ENCODE results near the gene DGAT2. TPM values are rescaled to one million over a fixed set of nuclear protein-coding genes. Genes with fewer than 3 reads are reported as not detected.
A peak's percentile ranks its signal among the peaks of the same experiment; 100 is the strongest.
"Not testable (repeated sequence)": the region's sequence is repeated elsewhere in the genome, so short reads cannot be mapped to it uniquely, and the experiment has no call there.

DGAT2 gene, protein sequence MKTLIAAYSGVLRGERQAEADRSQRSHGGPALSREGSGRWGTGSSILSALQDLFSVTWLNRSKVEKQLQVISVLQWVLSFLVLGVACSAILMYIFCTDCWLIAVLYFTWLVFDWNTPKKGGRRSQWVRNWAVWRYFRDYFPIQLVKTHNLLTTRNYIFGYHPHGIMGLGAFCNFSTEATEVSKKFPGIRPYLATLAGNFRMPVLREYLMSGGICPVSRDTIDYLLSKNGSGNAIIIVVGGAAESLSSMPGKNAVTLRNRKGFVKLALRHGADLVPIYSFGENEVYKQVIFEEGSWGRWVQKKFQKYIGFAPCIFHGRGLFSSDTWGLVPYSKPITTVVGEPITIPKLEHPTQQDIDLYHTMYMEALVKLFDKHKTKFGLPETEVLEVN
- 79.3 TPM for total RNA-seq

DNA sequence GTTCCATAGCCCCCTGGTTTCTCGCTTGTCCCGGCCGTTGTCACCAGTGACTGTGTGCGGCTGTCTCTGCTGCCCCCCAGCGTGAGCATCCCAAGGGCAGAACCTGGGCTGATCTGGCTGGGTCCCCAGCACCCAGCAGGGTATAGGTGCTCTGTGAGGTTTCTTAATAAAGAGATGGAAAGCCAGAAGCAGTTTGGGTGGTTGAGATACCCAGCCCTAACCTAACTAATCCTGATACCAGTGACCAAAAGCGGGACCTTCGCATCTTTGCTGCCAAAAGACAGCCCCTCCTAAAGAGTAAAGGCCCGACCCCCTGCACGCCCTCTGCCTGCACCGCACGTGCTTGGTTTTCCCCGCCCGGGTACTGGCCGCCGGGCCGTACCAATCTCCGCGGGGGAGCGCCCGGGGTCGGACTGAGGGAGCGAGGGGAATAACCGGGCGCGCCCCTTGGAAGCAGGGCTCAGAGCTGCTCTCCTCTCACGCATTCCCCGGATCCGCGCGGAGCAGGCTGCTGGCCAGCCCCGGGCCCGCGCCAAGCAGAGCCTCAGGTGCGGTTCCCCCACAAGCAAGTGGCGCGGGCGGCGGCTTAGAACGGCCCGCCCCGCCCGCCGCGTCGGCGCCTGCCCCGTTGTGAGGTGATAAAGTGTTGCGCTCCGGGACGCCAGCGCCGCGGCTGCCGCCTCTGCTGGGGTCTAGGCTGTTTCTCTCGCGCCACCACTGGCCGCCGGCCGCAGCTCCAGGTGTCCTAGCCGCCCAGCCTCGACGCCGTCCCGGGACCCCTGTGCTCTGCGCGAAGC is at the start of gene DGAT2:
TSS of gene DGAT2 (plus strand) at position 667 of the 797 bp plus-strand sequence. CDS start 214 bp downstream, outside the sequence.
- DNase-seq = peak; percentile 4

DNA sequence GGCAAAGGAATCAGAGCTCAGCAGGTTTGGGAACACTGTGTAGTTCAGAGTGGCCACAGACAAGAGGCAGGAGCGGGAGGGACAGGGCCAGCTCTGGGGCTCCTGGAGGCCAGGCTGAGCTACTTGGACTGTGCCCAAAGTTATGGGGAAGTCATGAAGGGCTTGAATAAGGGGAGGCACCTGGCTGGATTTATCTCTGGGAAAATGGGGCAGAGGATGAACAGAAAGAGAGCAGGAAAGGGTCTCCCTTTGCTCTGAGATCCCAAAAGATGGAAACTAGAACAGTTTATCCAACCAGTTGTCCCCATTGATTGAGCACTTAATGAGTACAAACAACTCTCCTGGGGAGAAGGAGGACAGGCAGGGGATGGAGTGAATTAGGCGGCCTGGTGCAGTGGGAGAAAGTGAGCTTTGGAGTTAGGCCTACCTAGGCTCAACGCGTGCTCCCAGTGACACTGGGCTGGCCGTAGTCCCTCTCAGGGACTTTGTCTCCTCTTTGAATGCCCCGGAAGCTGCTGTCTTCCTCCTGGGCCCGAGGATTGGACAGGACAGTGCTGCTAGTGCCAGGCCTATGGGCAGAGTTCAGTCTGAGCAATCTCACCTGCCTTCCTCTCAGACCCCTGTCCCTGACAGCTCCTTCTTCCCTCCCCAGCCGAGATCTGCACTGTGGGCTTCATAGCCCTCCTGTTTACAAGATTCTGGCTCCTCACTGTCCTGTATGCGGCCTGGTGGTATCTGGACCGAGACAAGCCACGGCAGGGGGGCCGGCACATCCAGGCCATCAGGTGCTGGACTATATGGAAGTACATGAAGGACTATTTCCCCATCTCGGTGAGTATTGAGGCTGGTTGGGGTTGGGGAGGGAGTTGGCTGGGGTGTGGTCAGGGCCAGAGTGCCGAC is 49.0 kb upstream of the DGAT2 start:
- no peak for DNase-seq

DNA sequence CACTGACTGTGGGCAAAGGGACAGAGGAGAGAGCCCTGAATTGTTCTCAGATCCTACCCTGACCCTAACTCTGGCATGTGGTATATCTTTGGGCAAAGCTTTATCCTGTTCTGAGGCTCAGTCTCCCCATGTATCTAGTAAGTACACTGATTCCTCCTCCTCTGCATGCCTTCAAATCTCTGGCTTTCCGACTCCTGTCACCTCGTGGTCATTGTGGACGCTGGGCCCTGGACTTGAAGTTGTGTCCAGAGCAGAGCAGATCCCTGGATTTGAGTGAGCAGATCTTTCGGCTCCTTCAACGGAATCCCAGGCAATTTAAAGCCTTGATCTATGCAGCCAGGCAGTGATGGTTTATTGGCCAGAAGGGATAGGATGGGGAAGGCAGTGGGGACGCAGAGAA is 47.9 kb upstream of the DGAT2 start:
- DNase-seq = no peak

DNA sequence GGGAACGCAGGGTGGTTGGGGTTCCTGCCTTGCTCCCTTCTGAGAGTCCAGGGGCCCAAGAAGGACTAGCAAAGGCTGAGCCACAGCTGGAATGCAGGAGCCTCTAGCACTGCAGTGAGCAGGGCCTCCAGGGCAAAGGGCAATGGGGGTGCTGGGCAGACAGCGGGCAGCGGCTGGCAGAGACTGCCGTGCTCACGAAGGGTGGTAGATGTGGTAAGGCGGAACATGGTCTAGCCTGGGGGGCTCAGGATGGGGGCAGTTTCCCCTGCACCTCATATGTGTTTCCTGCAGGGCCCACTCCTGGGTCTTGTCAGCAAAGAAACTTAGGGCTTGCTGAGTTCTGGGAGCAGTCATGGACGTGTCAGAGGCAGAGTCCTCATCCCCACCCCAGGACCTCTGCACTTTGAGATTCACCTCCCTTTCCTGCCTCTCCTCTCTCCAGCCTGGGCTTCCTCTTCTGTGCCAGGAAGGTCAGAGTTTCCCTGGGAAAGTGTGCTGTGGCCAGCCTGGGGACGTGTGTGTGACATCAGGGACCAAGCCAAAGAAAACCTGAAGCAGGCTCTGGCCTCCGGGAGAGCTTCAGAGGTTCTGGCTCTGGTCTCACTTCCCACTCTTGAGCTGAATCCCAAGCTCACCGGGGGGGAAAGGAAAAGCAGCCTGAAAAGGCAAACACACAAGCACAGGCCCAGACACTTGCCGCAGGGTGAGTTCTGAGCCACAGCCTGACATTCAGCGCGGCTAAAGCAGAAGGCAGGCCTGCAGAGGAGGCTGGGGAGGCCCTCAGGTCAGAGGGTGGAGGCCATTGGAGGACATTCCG is 46.5 kb upstream of the DGAT2 start:
- no peak for DNase-seq

DNA sequence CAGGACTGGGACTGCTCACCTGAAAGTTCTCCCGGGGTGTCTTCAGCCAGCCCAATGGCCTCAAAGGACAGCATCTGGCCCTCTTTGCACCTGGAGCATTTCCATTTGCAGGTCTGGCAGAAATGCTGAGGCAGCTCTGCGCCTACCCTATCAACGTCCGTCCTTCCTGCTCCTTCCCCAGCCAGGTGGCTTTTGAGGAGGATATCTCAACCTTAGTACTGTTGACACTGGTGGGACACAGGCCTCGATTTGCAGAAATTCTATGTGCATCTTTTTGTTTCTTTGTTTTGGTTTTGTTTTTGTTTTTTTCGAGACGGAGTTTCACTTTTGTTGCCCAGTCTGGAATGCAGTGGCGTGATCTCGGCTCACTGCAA is 45.9 kb upstream of the DGAT2 start:
- no peak for DNase-seq

DNA sequence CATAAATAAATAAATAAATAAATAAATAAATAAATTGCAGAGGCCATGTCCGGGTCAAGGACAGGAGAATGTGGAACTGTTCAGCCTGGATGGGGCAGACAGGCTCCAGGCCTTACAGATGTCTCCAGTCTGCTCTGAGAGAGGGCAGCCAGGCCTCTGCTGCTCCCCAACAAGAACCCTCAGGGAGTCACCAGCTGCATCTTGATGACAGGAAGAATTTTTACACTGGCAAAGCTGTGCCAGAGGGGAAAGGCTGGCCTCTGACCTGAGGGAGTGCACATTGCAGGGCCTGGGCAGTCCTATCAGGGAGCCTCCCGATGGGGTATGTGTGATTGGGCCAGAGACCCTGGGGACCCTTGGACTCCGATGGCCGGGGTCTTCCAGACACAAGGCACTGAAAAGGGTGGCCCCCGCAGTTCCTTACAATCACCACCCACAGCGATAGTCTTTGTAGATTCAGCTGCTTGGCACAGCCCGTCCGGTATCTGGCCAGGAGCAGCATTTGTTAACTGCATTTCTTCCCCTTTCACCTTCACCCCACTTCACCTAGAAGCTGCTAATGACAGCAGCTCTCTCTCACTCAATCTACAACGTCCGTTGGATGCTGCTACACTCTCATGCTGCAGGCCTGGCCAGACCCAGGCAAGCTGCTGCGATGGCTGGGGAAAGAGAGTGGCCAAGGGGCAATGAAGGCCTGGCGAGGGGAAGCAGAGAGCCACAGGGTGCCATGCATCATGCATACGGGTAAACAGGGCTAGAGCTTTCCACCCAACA is 42.8 kb upstream of the DGAT2 start:
- DNase-seq = no peak

DNA sequence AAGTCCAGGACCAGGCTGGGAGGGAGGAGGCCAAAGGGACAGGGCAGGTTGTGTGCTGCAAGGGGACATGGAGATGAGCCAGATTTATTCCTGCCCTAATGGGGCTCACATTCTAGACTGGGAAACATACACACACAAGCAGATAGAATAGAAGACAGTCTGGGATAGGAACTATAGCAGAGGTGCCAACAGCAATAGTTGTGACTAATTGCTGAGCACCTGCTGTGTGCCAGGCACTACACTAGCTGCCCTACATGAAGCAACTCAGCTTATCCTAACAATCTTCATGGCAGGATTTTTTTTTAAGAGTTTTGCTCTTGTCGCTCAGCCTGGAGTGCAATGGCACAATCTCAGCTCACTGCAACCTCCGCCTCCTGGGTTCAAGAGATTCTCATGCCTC is 39.6 kb upstream of the DGAT2 start:
- DNase-seq = no peak

DNA sequence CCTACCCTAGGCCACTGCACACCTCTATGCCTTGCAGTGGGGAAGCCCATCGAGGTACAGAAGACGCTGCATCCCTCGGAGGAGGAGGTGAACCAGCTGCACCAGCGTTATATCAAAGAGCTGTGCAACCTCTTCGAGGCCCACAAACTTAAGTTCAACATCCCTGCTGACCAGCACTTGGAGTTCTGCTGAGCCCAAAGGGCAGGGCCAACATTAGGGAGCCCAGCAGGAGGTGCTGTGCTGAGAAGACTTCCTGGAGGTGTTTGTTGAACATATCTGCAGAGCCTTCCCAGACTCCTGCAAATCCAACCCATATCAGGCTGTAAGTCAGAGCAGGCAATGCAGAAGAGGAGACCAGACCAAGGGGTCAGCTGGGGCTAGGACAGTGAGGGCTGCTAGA is 37.5 kb upstream of the DGAT2 start:
- DNase-seq = no peak

DNA sequence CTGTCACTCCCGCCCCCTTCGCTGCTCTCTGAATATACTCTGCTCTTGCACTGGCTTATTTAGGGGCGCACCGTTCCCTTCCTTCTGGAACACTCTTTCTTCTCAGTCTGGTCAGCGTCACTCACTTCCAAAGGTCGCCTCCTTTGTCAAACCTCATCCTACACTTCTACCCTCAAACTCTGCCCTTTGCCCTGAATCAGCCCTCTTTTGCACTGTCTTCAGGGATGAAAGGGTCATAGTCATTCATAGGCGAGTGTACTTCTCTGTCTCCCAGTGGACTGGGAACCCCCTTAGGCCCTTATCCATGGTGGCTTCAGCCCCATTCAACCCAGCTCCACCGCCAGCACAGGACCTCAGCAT is 35.5 kb upstream of the DGAT2 start:
- no peak for DNase-seq

DNA sequence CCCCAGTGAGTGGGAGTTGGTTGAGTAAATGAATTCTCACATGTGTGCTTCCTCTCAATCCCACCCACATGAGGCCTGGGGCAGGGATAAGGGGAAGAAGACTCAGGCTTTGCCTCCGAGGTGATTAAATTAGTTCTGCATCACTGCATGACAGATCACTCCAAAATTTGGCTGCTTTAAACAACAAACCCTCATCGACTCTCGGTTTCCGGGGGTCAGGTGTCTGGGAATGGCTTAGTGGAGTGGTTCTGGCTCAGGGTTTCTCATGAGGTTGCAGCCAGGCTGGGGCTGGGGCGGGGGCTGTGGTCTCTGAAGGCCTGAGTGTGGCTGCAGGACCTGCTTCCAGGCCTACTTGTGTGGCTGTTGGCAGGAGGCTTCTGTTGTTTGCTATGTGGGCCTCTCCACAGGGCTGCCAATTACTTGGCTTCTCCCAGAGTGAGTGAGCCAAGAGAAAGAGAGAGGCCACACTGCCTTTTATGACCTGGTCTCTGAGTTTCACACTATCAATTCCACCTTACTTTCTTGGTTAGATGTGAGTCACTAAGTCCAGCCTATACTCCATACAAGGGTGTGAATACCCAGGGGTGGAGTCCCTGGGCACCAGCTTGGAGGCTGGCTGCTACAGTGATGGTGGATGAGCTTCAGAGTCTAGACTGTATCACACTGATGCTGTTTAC is 35.0 kb upstream of the DGAT2 start:
- no peak for DNase-seq

DNA sequence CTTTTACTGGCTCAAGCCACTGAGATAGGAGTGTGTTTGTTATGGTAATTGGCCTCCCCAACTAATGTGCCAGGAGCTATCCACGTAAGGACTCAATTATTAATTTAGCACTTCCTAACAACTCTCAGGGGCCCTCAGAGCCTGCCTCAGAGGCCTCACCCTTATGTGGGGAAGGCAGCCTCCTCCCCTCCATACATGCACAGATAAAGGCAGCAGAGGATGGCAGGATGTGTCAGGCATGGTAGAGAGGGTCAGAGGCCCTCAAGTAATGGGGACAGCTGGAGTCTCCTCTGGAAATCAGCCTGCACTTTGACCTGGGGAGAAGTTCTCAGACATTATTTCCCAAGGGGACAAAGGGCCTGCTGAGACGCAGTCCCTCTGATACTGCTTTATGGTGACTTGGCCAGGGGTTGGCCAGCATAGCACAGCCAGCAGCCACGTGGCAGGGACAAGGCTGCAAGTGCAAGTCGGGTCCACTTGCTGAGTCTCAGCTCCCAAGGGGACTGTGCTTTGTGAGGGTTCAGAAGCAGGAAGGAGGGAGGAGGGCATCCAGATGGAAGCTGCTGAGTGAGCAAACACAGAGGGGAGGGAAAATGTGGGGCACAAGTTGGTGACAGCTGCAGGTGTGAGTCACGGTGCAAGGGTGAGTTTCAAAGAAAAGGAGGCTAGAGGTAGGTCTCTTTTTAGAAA is 33.9 kb upstream of the DGAT2 start:
- no peak for DNase-seq

DNA sequence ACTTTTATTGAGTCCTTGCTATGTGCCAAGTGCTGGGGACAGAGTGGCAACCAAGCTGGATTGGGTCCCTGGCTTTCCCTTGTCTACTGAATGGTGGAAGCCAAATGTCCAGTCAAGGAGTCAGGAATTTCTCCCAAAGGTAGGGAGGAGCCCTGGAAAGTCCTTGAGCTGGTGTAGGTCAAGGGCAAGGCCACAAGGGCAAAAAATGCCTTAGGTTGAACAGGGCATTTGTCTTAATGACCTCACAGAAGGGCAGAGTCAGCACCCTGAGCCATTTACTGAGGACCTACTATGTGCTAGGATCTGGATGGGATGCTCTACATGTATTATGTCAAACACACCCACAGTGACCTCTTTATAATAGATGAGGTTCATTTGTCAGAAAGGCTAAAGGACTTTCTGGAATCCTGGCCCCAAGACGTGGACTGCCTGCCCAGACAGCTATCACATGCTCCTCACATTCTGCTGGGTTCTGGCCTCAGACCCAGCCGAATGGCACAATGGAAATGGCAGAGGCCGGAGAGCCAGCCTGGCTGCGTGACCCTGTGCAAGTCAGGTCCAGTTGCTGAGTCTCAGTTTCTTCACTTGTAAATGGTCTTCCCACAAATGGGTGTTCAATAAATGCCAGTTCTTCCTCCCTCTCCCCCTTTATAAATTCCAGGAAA is 33.3 kb upstream of the DGAT2 start:
- no peak for DNase-seq

DNA sequence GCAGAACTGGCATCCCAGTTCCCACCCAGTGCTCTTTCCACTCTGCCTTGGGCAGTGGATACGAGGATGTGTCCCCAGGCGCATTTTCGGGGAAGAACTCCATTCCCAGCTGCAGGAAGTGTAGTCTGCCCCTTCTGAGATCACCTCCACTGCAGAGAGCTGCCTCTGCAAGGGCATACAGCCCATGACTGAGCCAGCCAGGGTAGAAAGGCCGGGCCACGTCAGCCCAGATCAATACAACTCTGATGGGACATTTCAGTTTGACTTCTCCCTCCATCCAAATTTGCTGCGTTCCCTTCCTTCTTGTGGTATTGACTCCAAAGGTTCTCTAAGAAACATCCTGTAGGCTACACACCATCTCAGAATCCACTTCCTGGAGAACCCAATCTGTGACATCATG is 31.3 kb upstream of the DGAT2 start:
- DNase-seq = no peak

DNA sequence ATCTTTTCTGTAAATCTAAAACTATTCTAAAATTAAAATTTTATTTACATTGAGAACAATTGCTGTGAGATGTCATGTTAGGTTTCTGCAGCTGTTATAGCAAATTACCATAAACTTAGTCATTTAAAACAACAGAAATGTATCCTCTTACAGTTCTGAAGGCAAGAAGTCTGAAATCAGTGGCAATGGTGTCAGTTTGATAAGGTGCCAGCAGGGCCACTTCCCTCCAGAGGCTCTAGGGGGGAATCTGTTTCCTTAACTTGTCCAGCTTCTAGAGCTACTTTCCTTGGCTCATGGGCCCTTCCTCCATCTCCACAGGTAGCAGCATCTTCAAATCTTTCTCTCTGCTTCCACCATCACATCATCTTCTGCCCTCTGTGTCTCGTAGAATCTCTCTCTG is 27.9 kb upstream of the DGAT2 start:
- DNase-seq = no peak

DNA sequence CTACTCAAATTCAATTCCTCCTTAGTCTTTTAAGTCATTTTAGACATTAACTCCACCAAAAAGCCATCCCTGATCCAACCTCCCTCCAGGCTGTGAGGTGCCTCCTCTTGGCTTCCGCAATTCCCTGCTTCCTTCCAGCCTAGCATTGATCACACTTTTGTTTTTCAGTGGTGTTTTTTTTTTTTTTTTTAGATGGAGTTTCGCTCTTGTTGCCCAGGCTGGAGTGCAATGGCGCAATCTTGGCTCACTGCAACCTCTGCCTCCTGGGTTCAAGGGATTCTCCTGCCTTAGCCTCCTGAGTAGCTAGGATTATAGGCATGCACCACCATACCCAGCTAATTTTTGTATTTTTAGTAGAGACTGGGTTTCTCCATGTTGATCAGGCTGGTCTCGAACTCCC is 25.4 kb upstream of the DGAT2 start:
- not testable (repeated sequence) for DNase-seq

DNA sequence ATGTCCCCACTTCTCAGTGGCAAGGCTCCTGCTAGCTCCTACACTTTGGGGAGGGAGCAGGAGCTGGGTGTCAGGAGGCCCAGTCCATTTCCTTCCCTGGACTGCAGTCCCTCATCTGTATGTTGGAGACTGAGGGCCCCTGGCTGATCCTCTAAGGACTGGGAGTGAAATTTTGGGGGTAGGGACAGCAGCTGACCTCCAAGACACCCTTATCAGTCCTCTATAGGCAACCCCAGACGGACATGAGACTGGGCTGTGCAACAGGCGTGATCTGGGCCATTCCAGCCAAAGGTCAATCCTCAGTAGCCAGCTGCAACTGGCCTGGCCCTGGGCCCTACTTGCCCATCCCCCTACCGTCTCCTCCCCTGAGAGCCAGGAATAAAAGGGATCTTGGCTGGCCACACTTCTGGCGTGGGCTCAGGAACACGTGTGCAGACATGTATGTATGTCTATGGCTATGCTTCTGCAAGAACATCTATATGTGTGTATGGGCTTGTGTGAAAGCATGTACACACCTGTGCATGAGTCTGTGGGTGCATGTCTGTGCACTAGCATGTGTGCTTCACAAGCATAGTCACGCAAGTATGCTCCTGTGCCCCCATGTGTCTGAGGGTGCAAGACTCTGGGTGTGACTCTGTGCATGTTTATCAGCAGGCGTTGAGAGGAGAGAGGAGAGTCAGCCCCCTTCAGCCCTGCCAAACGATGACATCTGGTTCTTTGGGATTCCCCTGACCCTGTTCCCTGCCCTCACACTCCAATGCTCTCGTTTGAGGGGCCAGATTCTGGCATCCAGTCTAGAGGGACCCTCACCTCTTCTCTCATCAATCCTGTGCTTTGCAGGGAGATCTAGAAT is 24.6 kb upstream of the DGAT2 start:
- DNase-seq = no peak

DNA sequence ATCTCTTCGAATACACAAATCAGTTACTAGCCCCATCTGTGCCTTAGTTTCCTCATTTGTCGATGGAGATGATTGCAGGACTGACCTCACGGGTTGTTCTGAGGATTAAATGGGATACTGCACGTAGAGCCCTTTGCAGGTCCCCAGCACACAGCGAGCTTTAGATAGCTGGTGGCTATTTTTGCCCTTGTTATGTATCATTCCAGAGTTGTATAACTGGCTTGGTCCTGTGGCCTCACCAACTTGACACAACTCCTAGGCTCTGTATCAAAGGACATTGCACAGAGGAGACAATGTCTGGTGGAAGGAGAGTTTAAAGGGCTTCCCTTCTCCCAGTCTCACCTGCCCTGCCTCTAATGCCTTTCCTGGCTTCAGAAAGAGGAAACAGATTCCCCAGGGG is 22.8 kb upstream of the DGAT2 start:
- no peak for DNase-seq

DNA sequence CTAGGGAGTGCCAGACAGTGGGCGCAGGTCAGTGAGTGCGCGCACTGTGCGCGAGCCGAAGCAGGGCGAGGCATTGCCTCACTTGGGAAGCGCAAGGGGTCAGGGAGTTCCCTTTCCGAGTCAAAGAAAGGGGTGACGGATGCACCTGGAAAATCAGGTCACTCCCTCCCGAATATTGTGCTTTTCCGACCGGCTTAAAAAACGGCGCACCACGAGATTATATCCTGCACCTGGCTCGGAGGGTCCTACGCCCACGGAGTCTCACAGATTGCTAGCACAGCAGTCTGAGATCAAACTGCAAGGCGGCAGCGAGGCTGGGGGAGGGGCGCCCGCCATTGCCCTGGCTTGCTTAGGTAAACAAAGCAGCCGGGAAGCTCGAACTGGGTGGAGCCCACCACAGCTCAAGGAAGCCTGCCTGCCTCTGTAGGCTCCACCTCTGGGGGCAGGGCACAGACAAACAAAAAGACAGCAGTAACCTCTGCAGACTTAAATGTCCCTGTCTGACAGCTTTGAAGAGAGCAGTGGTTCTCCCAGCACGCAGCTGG is 19.8 kb upstream of the DGAT2 start:
- DNase-seq = not testable (repeated sequence)
